Measurements from ENCODE around the gene ATP6V0E1. TPM values are rescaled to one million over a fixed set of nuclear protein-coding genes. Genes with fewer than 3 reads are reported as not detected.

Gene ATP6V0E1
- total and polyA plus RNA-seq, 4 donors: 113 to 502 (median 353) TPM

- no peaks in the 10 kb centered on the region for H3K27me3 ChIP-seq (ENCODE audit: control insufficient read depth in 3 of 3, insufficient read depth in 3 of 3, low read length in 2 of 3)
- 77 to 90% methylated on average over 5 of the region's 5 CpGs for WGBS, 2 donors
- H3K4me3 ChIP-seq: no peak overlapping the region
- no peak for ATAC-seq (ENCODE audit: insufficient read depth, low FRiP score)
- H3K36me3 ChIP-seq (ENCODE audit: control insufficient read depth in 4 of 4, insufficient read depth in 4 of 4, low read length in 4 of 4): peaks cover 0 to 13% (median 5%) of the 10 kb centered on the region in 4 donors
- TF ChIP-seq CTCF (IDR thresholded peaks at IDR 0.05; ENCODE audit: control extremely low read depth, extremely low read depth): no peak
- H3K4me1 ChIP-seq (ENCODE audit: control insufficient read depth in 5 of 5, insufficient read depth in 5 of 5, low read length in 5 of 5): peaks cover 0 to 11% (median 0%) of the 10 kb centered on the region in 5 donors
- no peak for DNase-seq
- H3K9me3 ChIP-seq (ENCODE audit: control insufficient read depth in 4 of 4, insufficient read depth in 3 of 4, low read length in 3 of 4): no peaks in the 10 kb centered on the region
- H3K27ac ChIP-seq (ENCODE audit: low read depth in 1 of 2, low read length in 1 of 2): no peak overlapping the region
- no peak overlapping the region for H3K9ac ChIP-seq (ENCODE audit: insufficient read depth in 1 of 2, low read length in 2 of 2)
Observed at GRCh38 chr5:173020154-173020581, 36.6 kb downstream of the ATP6V0E1 start.

GRCh38 chr5:173020643-173021042, 37.1 kb downstream of the ATP6V0E1 start:
- no peak for TF ChIP-seq CTCF (IDR thresholded peaks at IDR 0.05; ENCODE audit: control extremely low read depth, extremely low read depth)
- H3K36me3 ChIP-seq (ENCODE audit: control insufficient read depth in 4 of 4, insufficient read depth in 4 of 4, low read length in 4 of 4): peaks cover 0 to 13% (median 4%) of the 10 kb centered on the region in 4 donors
- peaks cover 0 to 8% (median 0%) of the 10 kb centered on the region in 5 donors for H3K4me1 ChIP-seq (ENCODE audit: control insufficient read depth in 5 of 5, insufficient read depth in 5 of 5, low read length in 5 of 5)
- H3K9ac ChIP-seq (ENCODE audit: insufficient read depth in 1 of 2, low read length in 2 of 2): no peak overlapping the region
- no peaks in the 10 kb centered on the region for H3K9me3 ChIP-seq (ENCODE audit: control insufficient read depth in 4 of 4, insufficient read depth in 3 of 4, low read length in 3 of 4)
- ATAC-seq (ENCODE audit: insufficient read depth, low FRiP score) (no peak), DNase-seq (no peak)
- 85 to 88% methylated on average over 9 of the region's 9 CpGs for WGBS, 2 donors
- no peaks in the 10 kb centered on the region for H3K27me3 ChIP-seq (ENCODE audit: control insufficient read depth in 3 of 3, insufficient read depth in 3 of 3, low read length in 2 of 3)
- no peak overlapping the region for H3K4me3 ChIP-seq
- H3K27ac ChIP-seq (ENCODE audit: low read depth in 1 of 2, low read length in 1 of 2): no peak overlapping the region

GRCh38 chr5:173025651-173026050, 42.1 kb downstream of the ATP6V0E1 start:
- Histone ChIP-seq H3K36me3 (ENCODE audit: control insufficient read depth in 4 of 4, insufficient read depth in 4 of 4, low read length in 4 of 4) (peaks cover 0 to 13% (median 2%) of the 10 kb centered on the region in 4 donors), H3K4me3 (no peak overlapping the region), H3K9me3 (ENCODE audit: control insufficient read depth in 4 of 4, insufficient read depth in 3 of 4, low read length in 3 of 4) (no peaks in the 10 kb centered on the region), H3K27me3 (ENCODE audit: control insufficient read depth in 3 of 3, insufficient read depth in 3 of 3, low read length in 2 of 3) (no peaks in the 10 kb centered on the region), H3K27ac (ENCODE audit: low read depth in 1 of 2, low read length in 1 of 2) (no peak overlapping the region), H3K4me1 (ENCODE audit: control insufficient read depth in 5 of 5, insufficient read depth in 5 of 5, low read length in 5 of 5) (peaks cover 0 to 20% (median 4%) of the 10 kb centered on the region in 5 donors), H3K9ac (ENCODE audit: insufficient read depth in 1 of 2, low read length in 2 of 2) (no peak overlapping the region)
- DNase-seq (no peak), ATAC-seq (ENCODE audit: insufficient read depth, low FRiP score) (no peak)
- WGBS, 2 donors: 86 to 95% methylated on average over 6 of the region's 6 CpGs
- no peak for TF ChIP-seq CTCF (IDR thresholded peaks at IDR 0.05; ENCODE audit: control extremely low read depth, extremely low read depth)

GRCh38 chr5:173027905-173028304, 44.3 kb downstream of the ATP6V0E1 start:
- Histone ChIP-seq H3K9me3 (ENCODE audit: control insufficient read depth in 4 of 4, insufficient read depth in 3 of 4, low read length in 3 of 4) (no peaks in the 10 kb centered on the region), H3K9ac (ENCODE audit: insufficient read depth in 1 of 2, low read length in 2 of 2) (no peak overlapping the region), H3K27ac (ENCODE audit: low read depth in 1 of 2, low read length in 1 of 2) (no peak overlapping the region), H3K27me3 (ENCODE audit: control insufficient read depth in 3 of 3, insufficient read depth in 3 of 3, low read length in 2 of 3) (no peaks in the 10 kb centered on the region), H3K36me3 (ENCODE audit: control insufficient read depth in 4 of 4, insufficient read depth in 4 of 4, low read length in 4 of 4) (peaks cover 0 to 4% (median 2%) of the 10 kb centered on the region in 4 donors), H3K4me3 (no peak overlapping the region), H3K4me1 (ENCODE audit: control insufficient read depth in 5 of 5, insufficient read depth in 5 of 5, low read length in 5 of 5) (peaks cover 0 to 20% (median 4%) of the 10 kb centered on the region in 5 donors)
- ATAC-seq (ENCODE audit: insufficient read depth, low FRiP score): no peak
- WGBS, 2 donors: 92 to 93% methylated on average over 7 of the region's 7 CpGs
- no peak for DNase-seq
- no peak for TF ChIP-seq CTCF (IDR thresholded peaks at IDR 0.05; ENCODE audit: control extremely low read depth, extremely low read depth)
